Mammary epithelial cell (primary cell): Measurements from ENCODE around the gene CDH16.
"Not testable (repeated sequence)": the region's sequence is repeated elsewhere in the genome, so short reads cannot be mapped to it uniquely, and the experiment has no call there.

Experiments
- CTCF ChIP-seq, 2 donors: IDR thresholded peaks in 1 of 2; conservative IDR thresholded peaks in 1 of 2; 2 replicates each; pipeline ENCODE4 v1.5.1; 2011 to 2012; ENCODE audit warnings: inconsistent platforms in 2 of 2, low read length in 2 of 2, mild to moderate bottlenecking in 2 of 2, control low read depth in 1 of 2, low read depth in 1 of 2; ENCODE audit not compliant: insufficient read depth in 1 of 2; ENCODE audit errors: extremely low read depth in 1 of 2
- EZH2 ChIP-seq: IDR thresholded peaks from 2 replicates; pipeline ENCODE4 v1.6.1; 2012; ENCODE audit warnings: low read length, inconsistent platforms, borderline replicate concordance

GRCh38 chr16:66944971-66945370 lies 26.3 kb upstream of the CDH16 start:
- not testable (repeated sequence) for TF ChIP-seq CTCF (conservative IDR thresholded peaks at IDR 0.05 in 1 of 2, IDR thresholded peaks at IDR 0.05 in 1 of 2; ENCODE audit: extremely low read depth in 1 of 2, insufficient read depth in 1 of 2, low read depth in 1 of 2, low read length in 2 of 2); EZH2
